ENCODE measurements around the gene STAC3. TPM values are rescaled to one million over a fixed set of nuclear protein-coding genes. Genes with fewer than 3 reads are reported as not detected.

Gene STAC3
- total RNA-seq, 1 experiment from 2014 or later = 0.10 TPM

DNA sequence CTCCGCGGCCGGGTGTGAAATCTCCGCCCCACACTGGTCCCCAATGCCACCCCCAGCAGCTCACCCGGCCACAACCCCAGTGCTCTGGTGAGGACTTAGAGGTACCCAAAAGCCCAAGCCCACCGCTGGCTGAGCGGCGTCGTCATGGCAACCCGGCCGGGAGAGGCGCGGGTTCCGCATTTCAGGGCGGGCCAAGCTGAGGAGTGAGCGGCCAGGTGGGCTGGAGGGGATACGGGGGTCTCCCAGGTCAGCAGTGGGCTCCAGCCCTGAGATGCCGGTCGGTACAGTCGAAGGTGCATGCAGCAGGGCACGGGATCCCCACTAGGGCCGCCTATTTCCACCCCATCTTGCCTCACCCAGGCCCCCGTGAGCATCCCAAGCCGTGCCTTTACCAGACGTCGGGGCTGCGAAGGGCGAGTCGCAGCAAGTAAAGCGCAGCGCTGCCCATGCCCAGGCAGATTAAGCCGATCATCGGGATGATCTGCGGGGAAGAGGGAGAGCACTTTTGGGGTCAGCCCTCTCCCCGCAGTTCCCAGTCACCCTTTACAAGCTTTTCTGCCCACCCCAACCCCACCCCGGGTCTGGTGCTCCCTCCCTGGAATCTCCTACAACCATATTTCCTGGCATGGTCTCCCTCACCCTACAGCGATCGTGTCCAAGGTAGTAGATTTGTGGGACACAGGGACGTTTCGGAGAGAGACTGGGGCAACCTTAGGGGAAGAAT is 14.6 kb downstream of the STAC3 start:
- no peak for DNase-seq (ENCODE audit: low read depth)

DNA sequence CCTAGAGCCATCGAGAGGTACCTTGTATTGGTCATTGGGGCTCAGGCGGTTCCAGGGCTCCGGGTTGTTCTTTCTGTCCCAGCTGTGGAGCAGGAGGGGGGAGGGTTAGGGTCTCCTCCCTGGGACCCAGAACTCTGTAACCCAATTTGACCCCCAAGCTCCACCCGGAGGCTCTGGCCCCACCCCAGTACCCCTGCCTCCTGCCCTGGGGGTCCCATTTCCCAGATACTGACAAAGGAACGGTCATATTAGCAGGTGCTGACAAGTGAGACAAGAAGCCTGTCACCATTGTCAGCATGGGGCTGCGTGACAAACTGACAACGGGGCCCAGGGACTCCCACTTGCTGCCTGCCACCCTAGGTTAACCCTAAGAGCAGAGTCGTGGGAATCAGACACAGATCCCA is 15.3 kb downstream of the STAC3 start:
- DNase-seq (ENCODE audit: low read depth) = no peak

DNA sequence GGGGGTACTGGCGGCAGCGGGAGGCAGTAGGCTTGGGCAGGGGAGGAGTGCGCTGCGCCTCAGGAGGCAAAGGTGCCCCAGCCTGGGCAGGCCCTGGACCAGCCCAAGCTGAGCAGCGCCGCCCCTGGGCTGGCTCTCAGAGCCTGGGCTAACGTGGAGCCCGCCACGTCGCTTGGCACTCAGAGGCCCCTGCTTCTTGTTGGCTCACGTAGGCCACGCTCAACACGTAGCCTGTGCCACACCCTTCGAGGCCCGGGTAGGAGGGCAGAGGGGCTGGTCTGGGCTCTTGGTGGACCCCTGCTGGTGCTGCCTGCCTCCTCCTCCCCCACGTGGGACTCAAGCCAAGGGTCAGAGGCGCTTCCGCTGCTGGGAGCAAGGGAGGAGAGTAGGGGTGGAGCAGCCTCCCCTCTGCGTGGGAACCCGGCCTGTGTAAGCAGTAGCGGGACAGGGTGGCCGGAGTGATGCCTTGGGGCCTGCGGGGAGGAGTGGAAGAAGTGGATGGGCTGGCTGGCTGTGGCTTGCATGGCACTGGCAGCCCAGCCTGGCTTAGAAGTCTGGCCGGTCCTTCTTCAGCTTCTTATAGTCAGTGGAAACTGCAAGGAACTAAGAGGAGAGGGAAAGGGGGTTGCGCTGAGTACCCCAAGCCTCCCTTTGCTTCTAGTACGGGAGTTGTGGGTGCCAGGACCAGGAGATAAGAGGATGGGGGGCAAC is 15.8 kb downstream of the STAC3 start:
- DNase-seq (ENCODE audit: low read depth) = no peak

DNA sequence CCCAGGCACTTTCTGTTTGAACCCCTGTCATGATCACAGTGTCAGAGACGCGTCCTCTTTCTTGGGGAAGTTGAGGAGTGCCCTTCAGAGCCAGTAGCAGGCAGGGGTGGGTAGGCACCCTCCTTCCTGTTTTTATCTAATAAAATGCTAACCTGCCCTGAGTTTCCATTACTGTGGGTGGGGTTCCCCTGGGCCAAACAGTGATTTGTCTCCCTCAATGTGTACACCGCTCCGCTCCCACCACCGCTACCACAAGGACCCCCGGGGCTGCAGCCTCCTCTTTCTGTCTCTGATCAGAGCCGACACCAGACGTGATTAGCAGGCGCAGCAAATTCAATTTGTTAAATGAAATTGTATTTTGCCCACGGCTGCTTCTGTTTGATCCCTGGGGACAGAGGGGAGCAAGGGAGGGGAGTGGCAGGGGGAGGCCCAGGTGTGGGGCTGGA is 16.4 kb downstream of the STAC3 start:
- no peak for DNase-seq (ENCODE audit: low read depth)

DNA sequence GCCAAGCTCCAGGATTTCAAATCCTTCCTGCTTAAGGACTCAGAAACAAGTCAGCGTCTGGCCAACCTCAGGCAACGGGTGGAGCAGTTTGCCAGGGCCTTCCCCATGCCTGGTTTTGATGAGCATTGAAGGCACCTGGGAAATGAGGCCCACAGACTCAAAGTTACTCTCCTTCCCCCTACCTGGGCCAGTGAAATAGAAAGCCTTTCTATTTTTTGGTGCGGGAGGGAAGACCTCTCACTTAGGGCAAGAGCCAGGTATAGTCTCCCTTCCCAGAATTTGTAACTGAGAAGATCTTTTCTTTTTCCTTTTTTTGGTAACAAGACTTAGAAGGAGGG is 16.8 kb downstream of the STAC3 start:
- DNase-seq (ENCODE audit: low read depth) = no peak

DNA sequence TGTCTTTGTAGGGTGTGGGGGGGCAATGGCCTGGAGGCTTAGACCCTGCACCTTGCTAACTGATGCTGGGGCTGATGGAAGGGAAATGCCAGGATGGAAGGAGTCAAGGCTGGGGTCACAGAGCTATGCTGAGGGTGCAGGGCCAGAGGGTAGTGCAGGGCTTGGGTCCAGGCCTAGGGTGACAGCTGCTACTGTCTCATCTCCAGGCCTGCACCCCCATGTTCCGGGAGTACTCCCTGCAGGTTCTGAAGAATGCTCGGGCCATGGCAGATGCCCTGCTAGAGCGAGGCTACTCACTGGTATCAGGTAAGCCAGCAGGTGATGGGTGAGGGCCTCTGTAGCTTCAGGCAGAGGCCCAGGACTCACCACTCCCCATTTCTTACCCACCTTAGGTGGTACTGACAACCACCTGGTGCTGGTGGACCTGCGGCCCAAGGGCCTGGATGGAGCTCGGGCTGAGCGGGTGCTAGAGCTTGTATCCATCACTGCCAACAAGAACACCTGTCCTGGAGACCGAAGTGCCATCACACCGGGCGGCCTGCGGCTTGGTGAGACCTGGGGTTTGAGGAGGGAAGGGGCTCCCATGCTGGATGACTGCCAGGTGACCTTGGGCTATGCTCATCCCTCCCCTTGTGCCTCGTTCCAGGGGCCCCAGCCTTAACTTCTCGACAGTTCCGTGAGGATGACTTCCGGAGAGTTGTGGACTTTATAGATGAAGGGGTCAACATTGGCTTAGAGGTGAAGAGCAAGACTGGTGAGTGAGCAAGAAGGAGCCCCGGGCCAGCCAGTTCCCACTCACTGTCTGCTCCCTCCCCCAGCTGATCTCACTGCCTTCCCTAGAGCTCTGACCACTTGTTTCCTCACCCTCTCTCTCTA is 17.4 kb downstream of the STAC3 start:
- DNase-seq (ENCODE audit: low read depth) = no peak

DNA sequence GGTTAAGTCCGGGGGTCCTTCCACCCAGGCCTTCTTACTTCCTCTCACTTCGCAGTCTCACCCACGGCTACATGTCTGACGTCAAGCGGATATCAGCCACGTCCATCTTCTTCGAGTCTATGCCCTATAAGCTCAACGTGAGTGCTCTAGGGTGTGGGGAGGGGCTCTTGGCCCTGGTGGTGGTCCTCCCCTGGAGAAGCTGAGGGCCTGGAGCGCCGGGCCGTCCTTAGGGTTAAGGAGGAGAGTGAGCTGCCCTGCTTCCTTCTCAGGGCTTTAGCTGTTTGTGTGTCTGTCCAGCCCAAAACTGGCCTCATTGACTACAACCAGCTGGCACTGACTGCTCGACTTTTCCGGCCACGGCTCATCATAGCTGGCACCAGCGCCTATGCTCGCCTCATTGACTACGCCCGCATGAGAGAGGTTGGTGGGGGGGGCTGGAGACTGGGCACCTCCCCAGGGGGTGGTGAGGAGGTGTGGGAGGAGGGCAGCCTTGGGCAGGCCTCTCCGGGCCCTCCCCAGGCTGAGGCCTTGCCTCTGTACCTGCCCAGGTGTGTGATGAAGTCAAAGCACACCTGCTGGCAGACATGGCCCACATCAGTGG is 18.7 kb downstream of the STAC3 start:
- DNase-seq (ENCODE audit: low read depth) = no peak

DNA sequence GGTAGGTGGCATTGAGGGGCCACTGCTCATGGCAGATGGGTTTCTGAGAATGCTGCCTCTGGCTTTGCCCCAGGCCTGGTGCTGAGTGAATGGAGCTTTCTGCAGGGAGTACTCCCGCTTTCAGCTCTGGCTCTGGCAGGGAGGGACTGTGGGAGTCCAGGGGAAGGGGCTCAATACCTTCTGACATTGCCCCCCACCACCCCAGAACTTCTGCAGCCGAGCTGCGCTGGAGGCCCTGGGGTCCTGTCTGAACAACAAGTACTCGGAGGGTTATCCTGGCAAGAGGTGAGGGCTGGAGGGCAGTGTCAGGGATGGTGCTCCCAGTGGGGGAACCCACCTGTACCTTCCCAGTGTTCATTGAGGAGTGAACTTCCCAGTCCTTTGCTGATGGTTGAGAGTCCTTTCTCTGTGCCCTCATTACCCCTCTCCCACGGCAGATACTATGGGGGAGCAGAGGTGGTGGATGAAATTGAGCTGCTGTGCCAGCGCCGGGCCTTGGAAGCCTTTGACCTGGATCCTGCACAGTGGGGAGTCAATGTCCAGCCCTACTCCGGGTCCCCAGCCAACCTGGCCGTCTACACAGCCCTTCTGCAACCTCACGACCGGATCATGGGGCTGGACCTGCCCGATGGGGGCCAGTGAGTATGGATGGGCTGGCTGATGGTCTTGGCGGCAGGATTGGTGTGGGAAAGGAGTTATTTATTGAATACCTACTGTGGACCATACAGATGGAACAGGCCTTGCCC is 19.5 kb downstream of the STAC3 start:
- DNase-seq (ENCODE audit: low read depth) = no peak

DNA sequence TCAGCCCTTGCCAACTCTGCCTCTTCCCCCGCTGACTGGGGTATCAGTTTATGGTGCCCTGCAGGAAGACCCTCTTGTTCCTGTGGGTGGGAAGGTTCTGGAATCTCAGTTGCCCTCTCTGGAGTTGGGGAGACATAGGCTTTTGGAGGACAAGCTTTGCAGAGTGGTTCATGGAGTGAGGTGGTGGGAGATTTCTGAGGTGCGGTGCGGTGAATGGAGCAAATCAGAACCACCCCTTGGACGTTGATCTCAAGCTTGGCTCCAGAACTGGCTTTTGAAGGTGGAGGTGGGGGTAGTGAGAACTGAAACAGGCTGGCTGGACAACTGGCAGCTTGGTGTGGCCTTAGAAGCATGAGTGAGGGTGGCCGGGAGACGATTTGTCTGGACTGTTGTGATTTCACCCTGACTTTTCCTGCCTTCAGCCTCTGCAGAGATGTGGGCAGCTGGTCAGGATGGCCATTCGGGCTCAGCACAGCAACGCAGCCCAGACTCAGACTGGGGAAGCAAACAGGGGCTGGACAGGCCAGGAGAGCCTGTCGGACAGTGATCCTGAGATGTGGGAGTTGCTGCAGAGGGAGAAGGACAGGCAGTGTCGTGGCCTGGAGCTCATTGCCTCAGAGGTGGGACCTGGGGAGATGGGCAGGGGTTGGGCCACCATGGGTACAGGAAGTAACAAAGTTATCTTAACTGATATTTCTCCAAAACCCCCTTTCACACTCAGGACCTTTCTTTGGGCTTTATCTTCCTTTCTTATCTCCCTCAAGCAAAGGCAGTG is 20.4 kb downstream of the STAC3 start:
- no peak for DNase-seq (ENCODE audit: low read depth)

DNA sequence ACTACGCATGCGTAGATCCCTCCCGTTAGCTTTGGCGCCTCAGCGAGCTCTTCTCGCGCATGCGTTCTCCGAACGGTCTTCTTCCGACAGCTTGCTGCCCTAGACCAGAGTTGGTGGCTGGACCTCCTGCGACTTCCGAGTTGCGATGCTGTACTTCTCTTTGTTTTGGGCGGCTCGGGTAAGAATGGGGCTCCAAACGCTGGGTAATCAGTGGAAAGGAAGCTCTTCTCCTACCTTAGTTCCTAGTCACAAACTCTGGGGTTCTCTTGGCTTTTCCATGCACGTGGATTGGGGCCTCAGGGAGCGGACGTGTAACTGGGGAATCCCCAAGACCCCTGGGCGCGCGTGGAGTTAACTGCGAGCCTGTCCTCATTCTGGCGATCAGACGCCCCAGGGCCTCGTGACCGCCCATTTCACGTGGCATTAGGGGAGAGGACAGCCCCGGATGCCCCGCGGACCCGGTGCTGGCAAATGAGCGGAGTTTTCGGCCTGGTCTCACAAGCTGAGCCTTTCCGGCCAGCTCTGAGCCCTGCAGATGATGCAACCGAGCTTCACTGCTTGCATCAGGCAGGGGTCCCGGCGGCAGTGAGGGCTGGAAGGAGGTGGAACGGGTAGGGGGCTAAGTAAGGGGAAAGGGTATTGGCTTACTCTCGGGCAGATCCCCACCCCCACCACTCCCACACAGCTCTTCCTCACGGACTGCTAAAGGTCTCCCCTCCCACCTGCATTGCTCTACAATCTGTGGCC is 21.2 kb downstream of the STAC3 start, which contains the start of gene SHMT2:
Gene SHMT2 (plus strand): TSS at position 78 of the 747 bp plus-strand sequence. CDS start 68 bp downstream, at position 146.
- DNase-seq (ENCODE audit: low read depth) = peak; percentile 94

DNA sequence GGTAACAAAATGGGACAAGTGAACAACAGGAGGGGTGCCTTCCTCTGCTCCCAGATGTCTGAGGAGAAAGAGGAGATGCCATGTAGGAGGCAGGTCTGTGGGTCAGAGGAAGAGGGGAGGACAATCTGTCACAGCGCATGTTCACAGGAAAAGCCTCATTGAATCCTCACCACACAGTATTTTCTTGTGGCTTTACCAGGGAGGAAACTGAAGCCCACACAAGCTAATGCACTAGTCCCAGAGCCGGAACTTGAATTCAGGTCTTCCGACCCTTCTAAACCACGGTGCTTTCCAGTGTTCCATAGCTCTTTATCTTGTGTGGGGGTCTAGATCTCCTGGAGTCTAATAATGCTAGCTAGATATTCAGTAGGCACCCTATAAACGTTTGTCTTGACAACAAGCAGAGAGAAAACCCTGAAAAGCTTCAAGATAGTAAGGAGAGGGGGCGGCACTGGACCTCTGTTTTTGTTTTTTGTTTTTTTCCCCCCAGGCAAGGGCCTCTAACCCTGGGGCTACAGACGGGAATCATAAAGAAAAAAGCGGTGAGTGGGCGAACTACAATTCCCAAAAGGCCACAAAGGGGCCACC is 21.8 kb downstream of the STAC3 start:
- DNase-seq (ENCODE audit: low read depth) = no peak

DNA sequence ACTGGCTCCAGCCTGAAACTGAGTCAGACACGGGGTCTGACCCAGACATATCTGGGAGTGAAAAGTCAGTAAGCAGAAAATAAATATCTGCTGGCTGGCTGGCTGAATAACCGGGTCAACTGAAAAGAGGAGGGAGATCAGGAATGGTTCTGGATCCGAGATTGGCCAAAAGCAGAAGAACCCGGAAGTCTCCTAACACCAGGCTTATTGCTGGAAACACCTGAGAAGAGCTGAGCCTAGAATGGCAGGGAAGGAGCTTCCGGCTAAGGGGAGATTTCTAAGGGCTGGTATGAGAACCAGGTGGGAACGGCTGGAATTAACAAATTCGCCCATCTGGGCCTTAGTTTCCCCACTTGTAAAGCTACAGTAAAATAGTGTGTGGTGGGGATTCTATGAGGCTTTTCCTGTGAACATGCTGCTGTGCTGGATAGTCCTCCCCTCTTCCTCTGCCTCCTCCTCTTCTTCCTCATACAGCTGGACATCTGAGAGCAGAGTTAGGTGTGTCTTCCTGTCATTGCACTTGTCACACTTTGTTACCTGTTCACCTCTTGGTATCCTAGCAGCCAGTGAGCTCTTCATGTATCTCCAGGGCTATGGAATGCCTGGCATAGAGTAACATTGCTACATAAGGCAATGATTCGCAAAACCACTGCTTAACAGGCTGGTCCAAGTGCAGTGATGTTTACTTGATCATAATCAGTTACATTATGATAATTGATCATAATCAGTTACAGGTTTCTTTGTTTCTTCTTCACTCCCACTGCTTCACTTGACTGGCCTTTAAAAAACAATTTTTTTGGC is 23.5 kb downstream of the STAC3 start:
- no peak for DNase-seq (ENCODE audit: low read depth)

DNA sequence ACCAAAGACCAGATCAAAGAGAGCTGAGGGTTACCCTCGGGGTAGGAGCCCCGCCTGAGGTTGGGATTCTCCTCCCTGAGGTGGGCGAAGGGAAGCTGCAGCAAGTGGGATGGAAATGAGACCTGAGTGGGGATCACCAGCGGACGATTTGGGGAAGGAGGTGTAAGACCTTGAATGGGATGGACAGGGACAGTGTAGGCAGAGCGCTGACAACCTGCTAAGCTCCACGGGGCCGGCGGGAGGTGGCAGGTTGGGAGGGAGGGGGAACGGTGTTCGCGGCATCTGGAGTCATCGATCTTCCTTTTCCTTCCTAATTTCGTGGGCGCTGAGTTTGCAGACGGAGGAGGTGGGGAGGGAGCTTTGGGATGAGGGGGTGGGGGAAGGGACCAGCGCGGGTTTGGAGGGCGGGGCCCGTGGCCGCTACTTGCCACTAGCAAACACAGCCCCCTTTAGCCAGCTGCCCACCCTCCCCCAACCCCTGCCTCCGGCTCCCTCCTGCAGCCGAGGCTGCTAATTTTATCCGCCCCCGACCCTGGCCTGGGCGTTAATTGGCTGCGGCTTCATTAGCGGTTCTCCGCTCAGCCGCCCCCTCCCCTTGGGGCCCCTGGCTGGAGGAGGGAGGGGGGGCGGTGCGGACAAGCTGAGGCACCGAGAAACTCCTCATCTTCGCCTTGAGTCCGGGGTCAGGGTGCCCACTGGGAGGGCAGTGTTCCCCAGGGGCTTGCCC is 24.2 kb downstream of the STAC3 start:
- DNase-seq (ENCODE audit: low read depth) = no peak

DNA sequence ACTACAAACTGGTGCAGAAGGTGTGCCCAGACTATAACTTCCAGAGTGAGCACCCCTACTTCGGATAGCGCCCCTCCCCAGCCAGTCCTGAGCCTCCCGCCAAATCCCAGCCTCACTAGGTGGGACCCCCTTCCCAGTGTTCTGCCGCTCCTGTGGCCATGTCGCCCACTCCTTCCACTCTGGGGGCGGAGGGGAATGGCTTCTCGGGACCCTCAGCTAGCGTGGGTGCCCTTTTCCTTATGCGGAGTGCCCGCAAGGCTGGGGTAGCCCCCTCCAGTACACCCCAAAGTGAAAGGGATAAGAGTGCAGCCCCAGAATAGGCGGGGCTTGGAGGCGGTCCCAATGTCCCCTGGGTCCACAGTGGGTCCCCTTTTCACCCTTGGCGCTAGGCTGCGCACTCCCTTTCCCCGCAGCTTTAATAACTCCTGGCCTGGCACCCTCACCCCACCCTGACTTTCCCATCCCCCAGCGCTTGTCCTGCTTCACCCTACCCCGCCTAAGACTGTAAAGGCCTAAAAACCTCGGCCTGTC is 25.2 kb downstream of the STAC3 start:
- DNase-seq (ENCODE audit: low read depth) = no peak

DNA sequence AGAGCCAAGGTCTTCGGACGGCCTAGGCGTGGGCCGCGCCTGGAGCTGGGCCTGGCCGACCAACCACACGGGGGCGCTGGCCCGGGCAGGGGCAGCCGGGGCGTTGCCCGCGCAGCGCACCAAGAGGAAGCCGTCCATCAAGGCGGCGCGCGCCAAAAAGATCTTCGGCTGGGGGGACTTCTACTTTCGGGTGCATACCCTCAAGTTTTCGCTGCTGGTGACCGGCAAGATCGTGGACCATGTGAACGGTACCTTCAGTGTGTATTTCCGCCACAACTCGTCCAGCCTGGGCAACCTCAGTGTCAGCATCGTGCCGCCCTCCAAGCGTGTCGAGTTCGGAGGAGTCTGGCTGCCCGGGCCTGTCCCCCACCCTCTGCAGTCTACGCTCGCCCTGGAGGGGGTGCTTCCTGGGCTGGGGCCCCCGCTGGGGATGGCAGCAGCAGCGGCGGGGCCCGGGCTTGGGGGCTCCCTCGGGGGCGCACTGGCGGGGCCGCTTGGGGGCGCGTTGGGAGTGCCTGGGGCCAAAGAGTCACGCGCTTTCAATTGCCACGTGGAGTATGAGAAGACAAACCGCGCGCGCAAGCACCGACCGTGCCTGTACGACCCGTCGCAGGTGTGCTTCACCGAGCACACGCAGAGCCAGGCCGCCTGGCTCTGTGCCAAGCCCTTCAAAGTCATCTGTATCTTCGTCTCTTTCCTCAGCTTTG is 25.9 kb downstream of the STAC3 start:
- DNase-seq (ENCODE audit: low read depth) = no peak

DNA sequence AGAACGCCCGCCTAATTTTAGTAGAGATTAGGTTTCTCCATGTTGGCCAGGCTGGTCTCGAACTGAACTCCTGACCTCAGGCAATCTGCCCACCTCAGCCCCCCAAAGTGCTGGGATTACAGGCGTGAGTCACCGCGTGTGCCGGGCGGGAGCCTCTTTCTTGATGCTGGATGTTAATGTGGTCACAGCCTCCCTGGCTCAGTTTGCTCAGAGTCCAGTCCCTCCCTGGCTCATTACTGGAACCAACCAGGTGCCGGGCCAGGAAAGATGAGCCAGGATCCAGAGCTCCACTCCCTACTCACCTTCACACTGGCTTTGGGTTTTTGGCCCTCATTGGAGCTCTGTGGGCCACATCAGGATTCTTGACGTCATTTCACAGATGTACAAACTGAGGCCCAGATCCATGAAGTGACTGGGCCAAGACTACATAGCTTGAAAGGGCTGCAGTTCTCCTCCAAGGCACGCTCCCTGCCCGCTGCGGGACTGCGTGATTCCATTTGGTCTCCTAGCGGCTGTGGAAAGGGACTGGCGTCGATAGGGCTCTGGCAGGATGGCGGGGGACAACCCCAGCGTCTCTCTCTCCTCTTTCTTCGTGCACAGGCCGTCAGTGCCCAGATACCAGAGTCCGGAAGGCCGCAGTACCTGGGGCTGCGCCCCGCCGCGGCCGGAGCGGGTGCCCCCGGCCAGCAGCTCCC is 26.6 kb downstream of the STAC3 start:
- DNase-seq (ENCODE audit: low read depth) = no peak
